B cell (primary cell): ENCODE measurements around the gene TENM3. TPM values are rescaled to one million over a fixed set of nuclear protein-coding genes. Genes with fewer than 3 reads are reported as not detected.

ENCODE experiments used
- ATAC-seq: fragments of 200-7000 bp; cut with Tn5 transposase; one replicate; pipeline ENCODE4 v1.10.0; 2021; ENCODE audit warnings: low read depth, mild to moderate bottlenecking, moderate number of reproducible peaks, moderate library complexity
- CTCF ChIA-PET: fragments of 350-600 bp; sonication (Branson Sonifier 250); formaldehyde crosslinking; loops from one replicate; lab custom pipeline; 2021; ENCODE audit warnings: antibody characterized with exemption, inconsistent platforms; lab: Charles Lee
- POLR2A ChIA-PET: fragments of 350-600 bp; sonication (Branson Sonifier 250); formaldehyde crosslinking; loops from one replicate; lab custom pipeline; 2021; ENCODE audit warnings: antibody characterized with exemption; lab: Charles Lee
- DNase-seq: peaks from one replicate; pipeline ENCODE4 v3.0.0; 2013
- H2AFZ ChIP-seq: 2 replicates; pipeline ENCODE4 v1.6.1; 2012; ENCODE audit warnings: mild to moderate bottlenecking, low read depth, low read length; ENCODE audit not compliant: insufficient read depth, poor library complexity, severe bottlenecking
- H3K27ac ChIP-seq, 2 donors: 1 replicate in 1 of 2; 2 replicates in 1 of 2; pipeline ENCODE4 v1.5.1; 2012 to 2013; ENCODE audit warnings: low read length in 2 of 2, mild to moderate bottlenecking in 2 of 2, moderate library complexity in 1 of 2
- H3K27me3 ChIP-seq, 4 experiments: fragments of 200-600 bp in 1 of 4; sonication (generic) in 1 of 4; replicated peaks in 1 of 4; 1 replicate in 2 of 4; 2 replicates in 2 of 4; pipeline versions ENCODE4 v1.6.1 to v1.7.0; 2013 to 2016; ENCODE audit warnings: low read length in 3 of 4, mild to moderate bottlenecking in 2 of 4, mixed read lengths in 1 of 4, moderate library complexity in 1 of 4; ENCODE audit not compliant: insufficient read depth in 4 of 4, control insufficient read depth in 3 of 4; ENCODE audit errors: control extremely low read depth in 1 of 4
- H3K36me3 ChIP-seq, 2 experiments: replicated peaks in 1 of 2; 1 replicate in 1 of 2; 2 replicates in 1 of 2; pipeline versions ENCODE4 v1.6.1 to v1.7.1; 2013; ENCODE audit warnings: low read length in 1 of 2; ENCODE audit not compliant: insufficient read depth in 2 of 2, control insufficient read depth in 1 of 2; ENCODE audit errors: control extremely low read depth in 1 of 2, extremely low read depth in 1 of 2
- H3K4me1 ChIP-seq, 2 donors: fragments of 200-600 bp in 1 of 2; sonication (generic) in 1 of 2; 1 replicate in 1 of 2; 2 replicates in 1 of 2; pipeline versions ENCODE4 v1.5.1 to v1.6.1; 2013 to 2017; ENCODE audit warnings: low read length in 2 of 2; ENCODE audit not compliant: control insufficient read depth in 2 of 2, insufficient read depth in 2 of 2
- H3K4me2 ChIP-seq: replicated peaks from 2 replicates; pipeline ENCODE3; 2012; ENCODE audit warnings: mild to moderate bottlenecking, low read depth, low read length; ENCODE audit not compliant: poor library complexity, severe bottlenecking
- H3K4me3 ChIP-seq, 5 experiments: fragments of 200-600 bp in 1 of 5; sonication (generic) in 1 of 5; 1 replicate in 3 of 5; 2 replicates in 2 of 5; pipeline versions ENCODE4 v1.5.1 to v1.7.0; 2011 to 2016; ENCODE audit warnings: low read length in 4 of 5, mild to moderate bottlenecking in 4 of 5, low read depth in 2 of 5, control low read depth in 1 of 5, moderate library complexity in 1 of 5; ENCODE audit not compliant: insufficient read depth in 1 of 5; ENCODE audit errors: control extremely low read depth in 1 of 5, extremely low read depth in 1 of 5
- H3K79me2 ChIP-seq: fragments of 200-600 bp; sonication (generic); one replicate; pipeline ENCODE4 v1.6.0; 2016; ENCODE audit warnings: low read length; ENCODE audit not compliant: control insufficient read depth, insufficient read depth
- H3K9ac ChIP-seq: fragments of 200-600 bp; sonication (generic); 2 replicates; pipeline ENCODE4 v1.6.1; 2017; ENCODE audit warnings: mild to moderate bottlenecking, low read length, moderate library complexity
- H3K9me3 ChIP-seq, 3 donors: one replicate each; pipeline versions ENCODE4 v1.6.1 to v1.7.1; 2013; ENCODE audit warnings: low read length in 2 of 3; ENCODE audit not compliant: control insufficient read depth in 2 of 3, insufficient read depth in 1 of 3; ENCODE audit errors: control extremely low read depth in 1 of 3
- H4K20me1 ChIP-seq: 2 replicates; pipeline ENCODE4 v1.6.0; 2012; ENCODE audit warnings: mild to moderate bottlenecking, low read length; ENCODE audit not compliant: insufficient read depth, control insufficient read depth, poor library complexity, severe bottlenecking
- H3K27ac Mint-ChIP-seq: one replicate; pipeline ENCODE4 v1.8.0; 2021; ENCODE audit warnings: mixed read lengths
- H3K27me3 Mint-ChIP-seq: one replicate; pipeline ENCODE4 v1.8.0; 2021; ENCODE audit warnings: mixed read lengths
- H3K4me1 Mint-ChIP-seq: one replicate; pipeline ENCODE4 v1.8.0; 2021; ENCODE audit warnings: mixed read lengths
- H3K4me3 Mint-ChIP-seq: one replicate; pipeline ENCODE4 v1.8.0; 2021; ENCODE audit warnings: mixed read lengths
- H3K9me3 Mint-ChIP-seq: one replicate; pipeline ENCODE4 v1.8.0; 2022; ENCODE audit warnings: mixed read lengths; ENCODE audit not compliant: insufficient read depth
- EZH2 ChIP-seq: IDR thresholded peaks from 2 replicates; pipeline ENCODE4 v1.6.1; 2012; ENCODE audit warnings: borderline replicate concordance, low read depth, mild to moderate bottlenecking, moderate library complexity, low read length; ENCODE audit not compliant: insufficient read depth, poor library complexity, severe bottlenecking
- WGBS: methylation state at CpG from one replicate; pipeline ENCODE4 v1.1.5; 2013; ENCODE audit warnings: missing lambda C conversion rate; ENCODE audit not compliant: insufficient coverage; 5-methylcytosine and 5-hydroxymethylcytosine counted together
- intact Hi-C: fragments of 100-400 bp; cut with micrococcal nuclease; formaldehyde crosslinking; loops from one replicate; pipeline ENCODE4 v1.10.0; 2022
- polyA plus RNA-seq: library from polyadenylated mRNA; depleted of rRNA; stranded (reverse); fragments of >200 nt; gene quantifications from 2 replicates; pipeline ENCODE4 v1.2.3, GENCODE V29; 2012
- total RNA-seq, 2 donors: library from RNA; stranded (reverse); fragments of 120-200 nt in 1 of 2; gene quantifications; 1 replicate in 1 of 2; 2 replicates in 1 of 2; pipeline versions ENCODE4 v1.2.3 to v1.2.4, GENCODE V29; 2013 to 2022
- TF ChIP-seq, protein P1 (sequence below): fragments of 200-600 bp; IDR thresholded peaks from one replicate; pipeline ENCODE4 v1.8.0; 2022; ENCODE audit warnings: antibody characterized with exemption, mild to moderate bottlenecking

Gene TENM3
- total and polyA plus RNA-seq, 2 donors (not counting 1 experiment from before 2014, with no cell fraction given): not detected

DNA sequence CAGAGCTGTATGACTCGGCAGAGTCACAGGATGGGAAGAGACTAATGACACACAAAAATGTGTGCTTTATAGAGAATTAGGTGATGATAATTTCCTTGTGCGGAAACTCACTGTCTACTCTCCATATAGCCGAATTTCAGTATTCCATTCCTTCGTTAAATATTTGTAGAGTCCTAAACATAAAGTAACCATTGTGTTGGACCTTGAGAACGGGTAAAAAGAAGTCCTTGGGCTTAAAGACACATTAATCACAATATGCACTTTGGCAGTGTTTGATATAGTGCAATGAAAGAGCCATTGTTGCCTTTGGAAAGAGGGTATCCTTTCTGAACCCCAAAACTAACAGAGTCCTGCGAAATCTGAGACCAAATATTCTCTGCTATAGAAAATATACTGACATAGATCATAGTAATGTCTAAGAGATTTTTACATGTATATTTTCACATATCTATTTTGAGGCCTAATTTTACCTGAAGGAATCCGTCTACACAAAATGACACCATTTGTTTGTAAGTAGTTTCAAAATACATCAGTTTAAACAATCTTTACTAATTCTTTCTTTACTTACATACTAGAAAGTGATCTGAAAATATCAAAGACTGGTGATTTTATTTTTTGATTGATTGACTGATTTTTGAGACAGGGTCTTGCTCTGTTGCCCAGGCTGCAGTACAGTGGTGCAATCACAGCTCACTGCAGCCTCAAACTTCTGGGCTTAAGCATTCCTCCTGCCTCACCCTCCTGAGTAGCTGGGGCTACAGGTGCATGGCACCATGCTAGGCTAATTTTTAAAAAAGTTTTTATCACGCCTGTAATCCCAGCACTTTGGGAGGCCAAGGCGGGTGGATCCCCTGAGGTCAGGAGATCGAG is 377.1 kb downstream of the TENM3 start:
- ChIA-PET CTCF (interaction anchor here (0.8 kb wide), 1 partner anchor 305 kb away, joined by 3 read pairs; no protein-coding TSS in a partner anchor), POLR2A (no interaction called here)
- Mint-ChIP-seq H3K9me3 (no peaks in the 10 kb centered on the region), H3K4me1 (no peaks in the 10 kb centered on the region), H3K27me3 (no peaks in the 10 kb centered on the region), H3K4me3 (no peak overlapping the region), H3K27ac (no peak overlapping the region)
- Histone ChIP-seq H3K79me2 (no peaks in the 10 kb centered on the region), H3K27ac (no peak overlapping the region), H3K9me3 (no peaks in the 10 kb centered on the region), H3K4me3 (no peak overlapping the region), H3K4me1 (no peaks in the 10 kb centered on the region), H3K27me3 (no peaks in the 10 kb centered on the region), H4K20me1 (no peaks in the 10 kb centered on the region), H3K9ac (no peak overlapping the region), H3K36me3 (no peaks in the 10 kb centered on the region), H3K4me2 (no peak overlapping the region), H2AFZ (no peak overlapping the region)
- DNase-seq (no peak), ATAC-seq (no peak)
- WGBS: 90% methylated on average over 4 of the region's 10 CpGs
- TF ChIP-seq, protein P1, sequence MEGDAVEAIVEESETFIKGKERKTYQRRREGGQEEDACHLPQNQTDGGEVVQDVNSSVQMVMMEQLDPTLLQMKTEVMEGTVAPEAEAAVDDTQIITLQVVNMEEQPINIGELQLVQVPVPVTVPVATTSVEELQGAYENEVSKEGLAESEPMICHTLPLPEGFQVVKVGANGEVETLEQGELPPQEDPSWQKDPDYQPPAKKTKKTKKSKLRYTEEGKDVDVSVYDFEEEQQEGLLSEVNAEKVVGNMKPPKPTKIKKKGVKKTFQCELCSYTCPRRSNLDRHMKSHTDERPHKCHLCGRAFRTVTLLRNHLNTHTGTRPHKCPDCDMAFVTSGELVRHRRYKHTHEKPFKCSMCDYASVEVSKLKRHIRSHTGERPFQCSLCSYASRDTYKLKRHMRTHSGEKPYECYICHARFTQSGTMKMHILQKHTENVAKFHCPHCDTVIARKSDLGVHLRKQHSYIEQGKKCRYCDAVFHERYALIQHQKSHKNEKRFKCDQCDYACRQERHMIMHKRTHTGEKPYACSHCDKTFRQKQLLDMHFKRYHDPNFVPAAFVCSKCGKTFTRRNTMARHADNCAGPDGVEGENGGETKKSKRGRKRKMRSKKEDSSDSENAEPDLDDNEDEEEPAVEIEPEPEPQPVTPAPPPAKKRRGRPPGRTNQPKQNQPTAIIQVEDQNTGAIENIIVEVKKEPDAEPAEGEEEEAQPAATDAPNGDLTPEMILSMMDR: no peak
- no peak for TF ChIP-seq EZH2
- intact Hi-C loops: no loop called here

DNA sequence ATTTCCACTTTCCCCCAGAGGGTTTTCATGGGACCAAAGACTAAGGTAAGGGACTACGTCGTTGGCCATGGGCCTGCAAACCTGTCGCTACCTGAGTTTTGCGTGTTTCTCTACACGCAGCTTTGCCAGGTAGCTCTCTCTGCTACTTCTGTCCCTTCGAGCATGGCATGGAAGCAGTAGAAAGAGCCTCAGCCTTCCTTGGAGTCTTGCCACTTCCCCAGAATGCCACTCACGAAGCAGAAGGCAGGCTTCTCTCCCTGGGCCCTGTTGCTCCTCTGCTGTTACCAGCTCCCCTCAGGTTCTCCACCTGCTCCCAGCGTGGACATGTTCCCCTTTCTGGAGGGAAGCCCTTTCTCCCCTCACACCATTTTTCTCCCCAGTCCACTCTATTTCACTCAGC is 381.1 kb downstream of the TENM3 start:
- Histone ChIP-seq H3K27ac (no peak overlapping the region), H3K4me1 (no peaks in the 10 kb centered on the region), H3K27me3 (no peaks in the 10 kb centered on the region), H3K36me3 (no peaks in the 10 kb centered on the region), H3K9ac (no peak overlapping the region), H3K9me3 (no peaks in the 10 kb centered on the region), H3K4me3 (no peak overlapping the region), H3K4me2 (no peak overlapping the region), H4K20me1 (no peaks in the 10 kb centered on the region), H2AFZ (no peak overlapping the region), H3K79me2 (no peaks in the 10 kb centered on the region)
- no peak for ATAC-seq
- WGBS: 87% methylated on average over 8 of the region's 8 CpGs
- intact Hi-C loops: no loop called here
- H3K4me1 Mint-ChIP-seq: no peaks in the 10 kb centered on the region
- no peak for DNase-seq
- ChIA-PET POLR2A (no interaction called here), CTCF (no interaction called here)
- no peak overlapping the region for H3K4me3 Mint-ChIP-seq
- no peaks in the 10 kb centered on the region for H3K27me3 Mint-ChIP-seq
- TF ChIP-seq EZH2: no peak
- TF ChIP-seq, protein P1: no peak
- no peaks in the 10 kb centered on the region for H3K9me3 Mint-ChIP-seq
- H3K27ac Mint-ChIP-seq: no peak overlapping the region
